ENCODE results near the gene CLSTN3. TPM values are rescaled to one million over a fixed set of nuclear protein-coding genes. Genes with fewer than 3 reads are reported as not detected.

The CLSTN3 gene
- total and polyA plus RNA-seq, 2 experiments from 2014 or later: 14.0 to 35.5 TPM

DNA sequence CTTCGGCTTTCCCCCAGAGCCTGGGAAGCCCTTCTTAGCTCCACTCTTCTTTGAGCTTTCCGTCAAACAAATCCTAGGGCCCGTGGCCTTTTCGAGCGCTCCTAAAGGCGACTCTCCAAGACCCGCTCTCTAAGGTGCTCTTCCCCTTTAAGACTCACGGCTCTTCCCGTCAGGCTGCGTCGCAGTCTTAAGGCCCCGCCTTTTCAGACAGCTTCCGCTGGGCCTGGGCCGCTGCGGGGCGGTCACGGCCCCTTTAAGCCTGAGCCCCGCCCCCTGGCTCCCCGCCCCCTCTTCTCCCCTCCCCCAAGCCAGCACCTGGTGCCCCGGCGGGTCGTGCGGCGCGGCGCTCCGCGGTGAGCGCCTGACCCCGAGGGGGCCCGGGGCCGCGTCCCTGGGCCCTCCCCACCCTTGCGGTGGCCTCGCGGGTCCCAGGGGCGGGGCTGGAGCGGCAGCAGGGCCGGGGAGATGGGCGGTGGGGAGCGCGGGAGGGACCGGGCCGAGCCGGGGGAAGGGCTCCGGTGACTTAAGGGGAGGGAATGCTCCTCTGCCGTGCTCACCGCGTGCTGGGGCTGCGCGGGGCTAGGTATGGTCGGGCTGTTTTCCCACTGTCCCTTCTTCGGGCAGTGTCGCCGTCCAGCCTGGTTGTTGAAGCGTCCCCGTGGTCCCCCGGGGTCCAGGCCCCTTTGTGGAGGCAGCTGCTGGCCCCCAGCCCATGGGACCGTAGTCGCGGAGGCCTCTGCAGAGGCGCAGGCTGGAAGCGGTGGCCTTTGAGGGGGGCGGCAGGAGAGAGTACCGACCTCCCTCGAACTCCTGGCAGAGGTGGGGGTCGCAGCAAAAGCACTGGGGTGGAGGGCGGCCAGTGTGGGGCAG, 59.5 kb downstream of the CLSTN3 start, which contains the start of gene PEX5:
Gene PEX5, plus strand, starts transcription at position 289 of the 870 bp plus-strand sequence. CDS start 692 bp downstream, outside the sequence.
- no peaks in the 10 kb centered on the region for H3K9me3 ChIP-seq (ENCODE audit: low read depth)
- peak; percentile 94 to 96 for DNase-seq (ENCODE audit: low read depth in 1 of 2, low spot score in 1 of 2)
- H3K27me3 ChIP-seq: no peaks in the 10 kb centered on the region
- no peaks in the 10 kb centered on the region for H3K36me3 ChIP-seq
- peak within 1 kb of the TSS; percentile 18 for H3K27ac ChIP-seq
- peak within 1 kb of the TSS; percentile 67 for H3K4me3 ChIP-seq
- TF ChIP-seq, protein P1, sequence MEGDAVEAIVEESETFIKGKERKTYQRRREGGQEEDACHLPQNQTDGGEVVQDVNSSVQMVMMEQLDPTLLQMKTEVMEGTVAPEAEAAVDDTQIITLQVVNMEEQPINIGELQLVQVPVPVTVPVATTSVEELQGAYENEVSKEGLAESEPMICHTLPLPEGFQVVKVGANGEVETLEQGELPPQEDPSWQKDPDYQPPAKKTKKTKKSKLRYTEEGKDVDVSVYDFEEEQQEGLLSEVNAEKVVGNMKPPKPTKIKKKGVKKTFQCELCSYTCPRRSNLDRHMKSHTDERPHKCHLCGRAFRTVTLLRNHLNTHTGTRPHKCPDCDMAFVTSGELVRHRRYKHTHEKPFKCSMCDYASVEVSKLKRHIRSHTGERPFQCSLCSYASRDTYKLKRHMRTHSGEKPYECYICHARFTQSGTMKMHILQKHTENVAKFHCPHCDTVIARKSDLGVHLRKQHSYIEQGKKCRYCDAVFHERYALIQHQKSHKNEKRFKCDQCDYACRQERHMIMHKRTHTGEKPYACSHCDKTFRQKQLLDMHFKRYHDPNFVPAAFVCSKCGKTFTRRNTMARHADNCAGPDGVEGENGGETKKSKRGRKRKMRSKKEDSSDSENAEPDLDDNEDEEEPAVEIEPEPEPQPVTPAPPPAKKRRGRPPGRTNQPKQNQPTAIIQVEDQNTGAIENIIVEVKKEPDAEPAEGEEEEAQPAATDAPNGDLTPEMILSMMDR (IDR thresholded peaks at IDR 0.05; ENCODE audit: low read depth, low read length): no peak
- H3K4me1 ChIP-seq (ENCODE audit: low read depth): peaks cover 4% of the 10 kb centered on the region

DNA sequence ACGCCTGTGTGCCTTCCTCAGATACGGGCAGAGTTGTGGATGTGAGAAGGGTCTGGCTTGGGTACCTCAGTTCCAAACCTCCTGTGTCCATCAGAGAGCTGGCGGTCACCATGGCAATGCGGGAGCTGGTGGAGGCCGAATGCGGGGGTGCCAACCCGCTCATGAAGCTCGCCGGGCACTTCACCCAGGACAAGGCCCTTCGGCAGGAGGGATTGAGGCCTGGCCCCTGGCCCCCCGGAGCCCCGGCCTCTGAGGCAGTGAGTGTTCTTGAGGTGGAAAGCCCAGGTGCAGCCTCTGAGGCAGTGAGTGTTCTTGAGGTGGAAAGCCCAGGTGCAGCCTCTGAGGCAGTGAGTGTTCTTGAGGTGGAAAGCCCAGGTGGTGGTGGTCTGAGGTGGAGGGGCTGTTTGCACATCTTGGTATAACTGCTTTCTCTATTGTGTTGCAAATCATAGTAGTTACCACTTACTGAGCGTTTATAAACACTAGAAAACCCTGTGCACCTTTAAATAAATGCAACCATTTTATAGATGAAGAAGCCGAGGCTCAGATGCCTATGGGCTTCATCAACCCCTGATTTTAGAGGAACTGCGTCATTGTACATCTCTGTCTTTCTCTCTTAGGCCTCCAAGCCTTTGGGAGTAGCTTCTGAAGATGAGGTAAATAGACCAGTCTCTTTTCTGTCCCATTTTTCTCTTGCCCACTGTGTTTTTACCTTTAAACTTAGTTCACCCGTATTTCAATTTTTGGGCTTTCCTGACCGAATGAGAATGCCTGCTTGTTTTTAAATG, 60.3 kb downstream of the CLSTN3 start:
- no peaks in the 10 kb centered on the region for H3K9me3 ChIP-seq (ENCODE audit: low read depth)
- peaks cover 4% of the 10 kb centered on the region for H3K4me1 ChIP-seq (ENCODE audit: low read depth)
- H3K36me3 ChIP-seq: no peaks in the 10 kb centered on the region
- H3K4me3 ChIP-seq: peak overlapping the region; percentile 67
- H3K27me3 ChIP-seq: no peaks in the 10 kb centered on the region
- peak; percentile 21 to 25 for DNase-seq (ENCODE audit: low read depth in 1 of 2, low spot score in 1 of 2)
- TF ChIP-seq, protein P1 (IDR thresholded peaks at IDR 0.05; ENCODE audit: low read depth, low read length): no peak
- no peak overlapping the region for H3K27ac ChIP-seq

DNA sequence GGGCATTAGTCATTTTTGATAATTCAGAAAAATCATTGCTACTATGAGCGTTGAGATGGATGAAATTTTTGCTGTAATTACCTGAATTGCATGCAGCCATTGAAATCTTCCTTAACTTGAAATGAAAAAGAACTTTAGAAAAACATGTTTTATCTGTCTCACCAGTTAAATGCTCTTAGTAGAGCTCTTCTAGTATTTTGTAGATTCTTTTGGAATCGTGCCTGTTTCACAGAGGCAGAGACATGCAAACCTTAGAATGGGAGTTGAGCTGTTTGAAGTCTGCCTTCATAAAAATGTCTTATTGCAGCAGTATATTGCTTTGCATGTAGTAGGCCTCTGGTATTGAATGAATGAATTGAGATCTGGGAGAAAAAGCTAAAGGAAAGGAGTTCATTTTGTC, 63.5 kb downstream of the CLSTN3 start:
- Histone ChIP-seq H3K4me3 (no peak overlapping the region), H3K27ac (no peak overlapping the region), H3K4me1 (ENCODE audit: low read depth) (peaks cover 4% of the 10 kb centered on the region), H3K27me3 (no peaks in the 10 kb centered on the region), H3K36me3 (no peaks in the 10 kb centered on the region), H3K9me3 (ENCODE audit: low read depth) (no peaks in the 10 kb centered on the region)
- no peak for DNase-seq (ENCODE audit: low read depth in 1 of 2, low spot score in 1 of 2)
- TF ChIP-seq, protein P1 (IDR thresholded peaks at IDR 0.05; ENCODE audit: low read depth, low read length): no peak

DNA sequence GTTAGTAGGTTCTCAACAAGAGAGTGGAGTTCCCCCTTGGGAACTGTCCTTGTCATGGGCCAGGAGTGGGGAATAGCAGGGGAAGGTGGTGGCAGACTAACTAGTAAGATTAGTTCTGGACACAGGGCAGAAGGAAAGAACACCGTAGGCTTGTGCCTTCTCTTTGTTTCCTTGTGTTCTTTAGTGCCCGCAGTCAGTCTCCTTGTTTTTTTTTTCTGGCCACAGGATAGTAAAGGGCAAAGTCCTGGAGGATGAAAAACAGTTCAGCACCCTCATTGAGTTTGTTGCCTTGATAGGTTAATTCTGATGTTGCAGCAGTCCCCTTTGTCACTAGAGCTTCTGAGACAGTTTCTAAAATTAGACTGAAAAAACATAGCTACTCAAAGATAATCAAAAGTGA, 67.7 kb downstream of the CLSTN3 start:
- peaks cover 4% of the 10 kb centered on the region for H3K36me3 ChIP-seq
- TF ChIP-seq, protein P1 (IDR thresholded peaks at IDR 0.05; ENCODE audit: low read depth, low read length): no peak
- DNase-seq (ENCODE audit: low read depth in 1 of 2, low spot score in 1 of 2): no peak
- H3K4me1 ChIP-seq (ENCODE audit: low read depth): no peaks in the 10 kb centered on the region
- H3K9me3 ChIP-seq (ENCODE audit: low read depth): no peaks in the 10 kb centered on the region
- H3K4me3 ChIP-seq: no peak overlapping the region
- H3K27me3 ChIP-seq: no peaks in the 10 kb centered on the region
- no peak overlapping the region for H3K27ac ChIP-seq

DNA sequence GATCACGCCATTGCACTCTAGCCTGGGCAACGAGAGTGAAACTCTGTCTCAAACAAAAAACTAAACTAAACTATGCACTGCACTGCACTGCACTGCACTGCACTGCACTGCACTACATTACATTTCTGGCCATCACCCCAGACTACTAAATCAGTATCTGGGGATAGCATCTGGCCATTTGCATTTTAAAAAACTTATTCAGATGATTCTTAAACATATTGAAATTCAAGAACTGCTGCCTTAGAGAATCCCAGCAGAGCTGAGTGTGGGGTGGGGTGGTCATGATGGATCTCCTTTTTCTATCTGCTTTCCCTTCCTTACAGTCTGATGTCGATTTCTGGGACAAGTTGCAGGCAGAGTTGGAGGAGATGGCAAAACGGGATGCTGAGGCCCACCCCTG, 72.9 kb downstream of the CLSTN3 start:
- Histone ChIP-seq H3K4me3 (no peak overlapping the region), H3K9me3 (ENCODE audit: low read depth) (no peaks in the 10 kb centered on the region), H3K4me1 (ENCODE audit: low read depth) (no peaks in the 10 kb centered on the region), H3K27me3 (no peaks in the 10 kb centered on the region), H3K27ac (no peak overlapping the region), H3K36me3 (peaks cover 25% of the 10 kb centered on the region)
- TF ChIP-seq, protein P1 (IDR thresholded peaks at IDR 0.05; ENCODE audit: low read depth, low read length): no peak
- no peak for DNase-seq (ENCODE audit: low read depth in 1 of 2, low spot score in 1 of 2)
